ENCODE measurements around the gene MTMR3.

Gene MTMR3

GRCh38 chr22:30078320-30079311 is 195.6 kb downstream of the MTMR3 start:
- in situ Hi-C loops (cut with MboI; ENCODE audit: low sequenced_read_pairs) = no loop called here

GRCh38 chr22:30079952-30080533 is 197.1 kb downstream of the MTMR3 start, which contains the start of gene HORMAD2:
Gene HORMAD2, plus strand, starts transcription at chr22:30080464. Its CDS starts 13,489 bp downstream, at chr22:30093953.
- in situ Hi-C loops (cut with MboI; ENCODE audit: low sequenced_read_pairs) = loop anchor here (5.0 kb wide), 1 partner anchor 458 kb away; no protein-coding TSS in a partner anchor
